ENCODE data around the gene MEI1.

Gene MEI1

GRCh38 chr22:41742918-41743317, 43.6 kb downstream of the MEI1 start:
- no peak for DNase-seq (ENCODE audit: low read depth in 2 of 2)

DNA sequence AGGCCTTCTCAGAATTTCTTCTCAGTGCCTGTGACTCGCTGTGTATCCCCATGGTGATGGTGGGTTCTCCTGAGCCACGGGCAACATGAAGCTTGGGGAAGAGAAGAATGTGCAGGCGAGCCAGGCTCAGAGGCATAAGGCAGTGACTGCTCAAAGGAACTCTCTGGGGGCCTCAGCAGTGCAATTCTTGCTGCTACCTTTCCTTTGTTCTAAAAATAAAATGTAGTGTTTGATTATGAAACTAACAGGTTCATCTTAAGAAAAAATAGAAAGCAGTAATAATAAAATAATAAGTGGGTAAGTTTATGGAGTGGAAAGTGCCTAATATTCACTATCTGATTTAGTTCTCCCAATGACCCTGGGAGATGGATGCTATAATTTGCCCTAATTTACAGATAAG, 46.7 kb downstream of the MEI1 start:
- no peak for DNase-seq (ENCODE audit: low read depth in 2 of 2)

DNA sequence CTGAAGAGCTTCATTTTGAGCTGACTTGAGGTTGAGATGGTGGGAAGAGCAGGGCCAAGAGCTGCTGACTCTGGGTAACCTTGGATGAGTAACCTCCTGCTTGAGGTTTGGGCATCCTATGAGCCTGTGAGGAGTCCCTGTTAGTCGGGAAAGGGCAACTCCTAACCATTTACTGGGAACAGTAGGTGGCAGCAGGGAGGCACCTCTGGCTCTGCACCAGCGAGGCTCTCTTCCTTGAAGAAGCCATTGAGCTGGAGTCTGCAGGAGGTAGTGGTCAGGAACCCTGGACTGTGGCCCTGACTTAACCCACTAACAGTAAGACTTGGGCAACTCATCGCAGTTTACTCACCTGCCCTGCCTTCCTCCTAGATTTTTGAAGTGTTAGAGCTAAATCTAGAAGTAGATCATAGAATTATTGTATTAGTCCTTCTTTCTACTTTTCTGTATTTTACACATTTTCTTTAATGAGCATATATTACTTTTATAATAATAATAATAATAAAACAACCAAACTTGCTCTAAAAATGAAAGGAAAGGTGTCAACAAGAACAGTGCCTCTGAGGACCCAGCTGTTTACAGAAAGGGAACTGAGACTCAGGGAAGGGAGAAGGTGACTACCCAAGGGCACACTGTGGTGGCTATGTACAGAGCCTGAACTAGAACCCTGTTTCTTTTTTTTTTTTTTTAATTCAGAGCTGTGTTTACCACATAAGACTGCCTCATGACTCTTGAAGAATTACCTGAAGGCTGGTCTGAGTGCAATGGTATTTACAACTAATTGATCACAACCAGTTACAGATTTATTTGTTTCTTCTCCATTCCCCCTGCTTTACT, 47.5 kb downstream of the MEI1 start:
- DNase-seq (ENCODE audit: low read depth in 2 of 2) = peak; percentile 21 to 31

DNA sequence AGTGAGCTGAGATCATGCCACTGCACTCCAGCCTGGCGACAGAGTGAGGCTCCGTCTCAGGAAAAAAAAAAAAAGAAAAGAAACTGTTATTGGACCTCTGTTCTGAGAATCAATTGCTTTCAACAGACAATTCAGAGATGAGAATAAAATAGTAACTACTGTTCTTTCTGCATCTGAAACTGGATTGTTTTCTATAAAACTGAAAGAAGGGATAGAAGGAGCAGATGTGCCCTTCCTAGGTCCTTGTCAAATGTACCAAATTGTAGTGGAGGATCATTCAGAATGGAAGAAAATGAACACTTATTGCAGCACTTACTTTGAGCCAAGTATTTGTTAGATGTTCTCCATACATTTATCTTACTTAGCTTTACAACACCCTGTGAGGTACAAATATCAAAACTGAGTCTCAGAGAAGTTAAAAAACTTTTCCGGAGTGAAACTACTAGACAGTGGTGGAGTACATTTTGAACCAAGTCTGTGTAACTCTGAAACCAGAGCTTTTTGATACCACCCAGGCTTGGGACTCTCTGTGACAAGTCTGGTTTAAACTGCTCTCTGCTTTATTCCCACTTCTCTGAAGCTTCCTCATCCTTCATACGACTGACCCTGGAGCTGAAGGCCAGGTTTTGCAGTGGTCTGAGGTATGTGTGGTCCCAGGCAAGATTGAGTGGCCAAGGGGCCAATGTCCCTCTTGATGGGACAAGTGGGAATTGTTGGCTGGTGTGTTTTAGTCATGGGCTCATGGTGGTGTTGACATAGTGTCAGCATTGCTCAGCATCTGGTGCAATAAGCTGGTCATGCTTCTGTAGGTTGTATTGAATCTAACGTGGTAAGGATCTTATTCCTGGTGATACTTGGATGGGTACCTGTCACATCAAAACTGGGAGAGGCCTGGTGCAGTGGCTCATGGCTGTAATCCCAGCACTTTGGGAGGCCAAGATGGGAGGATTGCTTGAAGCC, 53.0 kb downstream of the MEI1 start:
- DNase-seq (ENCODE audit: low read depth in 2 of 2) = no peak

GRCh38 chr22:41753984-41754383, 54.7 kb downstream of the MEI1 start:
- no peak for DNase-seq (ENCODE audit: low read depth in 2 of 2)

DNA sequence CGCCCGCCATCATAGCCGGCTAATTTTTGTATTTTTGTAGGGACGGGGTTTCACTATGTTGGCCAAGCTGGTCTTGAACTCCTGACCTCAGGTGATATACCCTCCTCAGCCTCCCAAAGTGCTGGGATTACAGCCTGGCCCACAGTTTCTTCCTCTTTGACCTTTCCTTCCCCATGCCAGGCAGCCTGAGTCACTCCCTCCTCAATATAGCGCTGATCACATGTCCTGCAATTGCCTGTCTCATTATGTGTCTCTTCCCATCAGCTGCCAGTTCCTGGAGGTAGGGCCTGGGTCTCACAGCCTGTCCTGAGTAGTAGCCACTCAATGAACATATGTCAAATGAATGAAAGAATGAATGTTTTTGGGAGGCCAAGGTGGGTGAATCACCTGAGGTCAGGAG, 58.2 kb downstream of the MEI1 start:
- DNase-seq (ENCODE audit: low read depth in 2 of 2) = no peak

DNA sequence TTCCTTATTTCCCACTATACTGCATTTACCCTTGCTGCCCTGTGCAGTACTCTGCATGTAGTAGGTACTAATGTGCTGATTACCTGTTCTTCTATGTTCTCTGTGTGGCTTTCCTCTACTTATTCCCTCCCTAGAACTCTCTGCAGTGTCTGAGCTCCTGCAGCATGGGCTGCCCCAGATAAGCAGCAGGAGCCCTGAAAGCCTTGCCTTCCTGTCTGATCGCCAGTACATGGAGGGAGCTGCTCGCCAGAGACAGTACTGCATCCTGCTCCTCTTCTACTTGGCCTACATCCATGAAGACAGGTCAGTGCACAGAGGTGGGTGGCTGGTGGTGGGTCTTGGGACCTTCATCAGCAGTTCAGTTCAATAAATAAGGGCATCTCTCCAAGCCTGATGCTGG, 58.9 kb downstream of the MEI1 start:
- DNase-seq (ENCODE audit: low read depth in 2 of 2) = no peak

DNA sequence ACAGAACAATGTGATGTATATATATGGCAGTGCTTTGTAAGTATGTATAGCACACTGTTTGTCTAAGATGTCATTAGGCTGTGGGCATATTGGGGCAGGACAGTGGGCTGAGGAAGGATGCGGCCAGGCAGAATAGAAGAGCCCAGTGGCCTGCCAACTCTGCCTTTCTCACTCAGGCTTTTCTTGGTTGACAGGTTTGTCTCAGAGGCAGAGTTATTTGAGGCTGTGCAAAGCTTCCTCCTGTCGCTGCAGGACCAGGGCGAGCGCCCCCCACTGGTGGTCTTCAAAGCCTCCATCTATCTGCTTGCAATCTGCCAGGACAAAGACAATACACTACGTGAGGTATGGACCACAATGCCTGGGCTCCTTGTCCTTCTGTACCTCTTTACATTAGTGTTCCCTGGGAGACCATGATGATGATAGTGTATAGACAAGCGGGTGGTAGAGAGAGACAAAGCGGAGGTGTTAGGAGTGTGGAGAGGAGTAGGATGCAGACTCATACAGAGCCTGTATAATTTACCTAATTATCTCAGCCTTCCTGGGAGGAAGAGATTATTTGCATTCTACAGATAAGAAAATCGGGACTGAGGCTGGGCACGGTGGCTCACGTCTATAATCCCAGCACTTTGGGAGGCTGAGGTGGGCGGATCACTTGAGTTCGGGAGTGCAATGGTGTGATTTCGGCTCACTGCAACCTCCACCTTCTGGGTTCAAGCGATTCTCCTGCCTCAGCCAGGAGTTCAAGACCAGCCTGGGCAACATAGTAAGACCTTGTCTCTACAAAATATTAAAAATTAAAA, 63.9 kb downstream of the MEI1 start:
- no peak for DNase-seq (ENCODE audit: low read depth in 2 of 2)

GRCh38 chr22:41766476-41766875, 67.2 kb downstream of the MEI1 start:
- DNase-seq (ENCODE audit: low read depth in 2 of 2) = no peak

GRCh38 chr22:41768430-41768829, 69.1 kb downstream of the MEI1 start:
- DNase-seq (ENCODE audit: low read depth in 2 of 2) = no peak

DNA sequence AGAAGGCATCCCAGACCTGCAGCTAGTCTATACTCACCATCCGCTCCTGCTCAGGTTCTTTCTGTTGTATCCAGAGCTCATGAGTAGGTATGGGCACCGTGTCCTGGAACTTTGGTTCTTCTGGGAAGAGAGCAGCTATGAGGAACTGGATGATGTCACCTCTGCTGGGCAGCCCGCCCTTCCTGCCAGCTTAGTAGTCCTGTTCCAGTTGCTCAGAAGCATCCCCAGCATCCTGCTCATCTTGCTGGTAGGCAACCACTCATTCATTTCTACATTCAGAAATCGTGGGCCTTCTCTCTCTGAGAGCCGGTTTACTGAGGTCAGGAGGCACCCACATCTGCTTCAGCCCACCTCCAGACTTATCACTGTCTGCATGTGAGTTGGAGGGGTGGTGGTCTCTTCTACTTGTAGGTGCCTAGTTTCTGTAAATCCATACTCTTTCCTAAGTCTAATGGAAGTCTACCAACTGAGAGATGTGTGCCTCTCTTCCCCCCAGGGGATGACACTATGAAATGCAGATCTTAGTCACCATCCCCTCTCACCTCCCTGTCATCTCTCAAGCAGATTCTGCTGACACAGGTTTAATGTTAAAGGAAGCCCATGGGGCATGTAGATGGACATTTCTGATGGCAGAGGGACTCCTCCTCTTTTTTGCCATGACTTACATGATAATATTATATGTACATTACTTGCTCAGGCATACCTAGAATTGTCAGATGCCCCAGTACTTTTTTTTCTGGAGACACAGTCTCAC, 71.6 kb downstream of the MEI1 start:
- DNase-seq (ENCODE audit: low read depth in 2 of 2) = no peak

GRCh38 chr22:41772198-41772597, 72.9 kb downstream of the MEI1 start:
- no peak for DNase-seq (ENCODE audit: low read depth in 2 of 2)

- DNase-seq (ENCODE audit: low read depth in 2 of 2) = no peak
Observed at GRCh38 chr22:41772645-41773044, 73.3 kb downstream of the MEI1 start.

- DNase-seq (ENCODE audit: low read depth in 2 of 2) = no peak
Observed at GRCh38 chr22:41775338-41775737, 76.0 kb downstream of the MEI1 start.

GRCh38 chr22:41775976-41776375, 76.7 kb downstream of the MEI1 start:
- DNase-seq (ENCODE audit: low read depth in 2 of 2) = no peak

GRCh38 chr22:41776381-41776780, 77.1 kb downstream of the MEI1 start:
- DNase-seq (ENCODE audit: low read depth in 2 of 2) = no peak

- no peak for DNase-seq (ENCODE audit: low read depth in 2 of 2)
Observed at GRCh38 chr22:41777749-41778425, 78.6 kb downstream of the MEI1 start.

GRCh38 chr22:41779929-41780505, 80.7 kb downstream of the MEI1 start:
- DNase-seq (ENCODE audit: low read depth in 2 of 2) = no peak

- peak; percentile 84 for DNase-seq (ENCODE audit: low read depth in 2 of 2)
Observed at GRCh38 chr22:41780746-41781505, 81.6 kb downstream of the MEI1 start.

DNA sequence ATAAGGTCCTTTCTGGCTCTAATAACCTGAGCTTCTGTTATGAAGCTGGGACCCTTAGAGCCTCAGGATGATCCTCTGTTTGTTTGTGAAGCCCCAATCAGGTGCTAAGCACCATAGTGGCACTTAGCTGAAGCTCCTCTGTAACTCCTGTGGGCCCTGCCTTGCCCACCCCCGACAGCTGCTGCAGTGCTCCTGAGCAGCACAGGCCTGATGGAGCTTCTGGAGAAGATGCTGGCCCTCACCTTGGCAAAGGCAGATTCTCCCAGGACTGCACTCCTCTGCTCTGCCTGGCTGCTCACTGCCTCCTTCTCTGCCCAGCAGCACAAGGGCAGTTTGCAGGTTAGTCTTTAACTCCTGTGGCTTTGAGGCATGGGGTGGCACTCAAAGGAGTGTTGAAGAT, 82.2 kb downstream of the MEI1 start:
- DNase-seq (ENCODE audit: low read depth in 2 of 2) = no peak

Data from stimulated activated CD8-positive, alpha-beta memory T cell treated with anti-CD3 and anti-CD28 coated beads, Interleukin-15, amount 100 ng/mL, for 48 hours (primary cell).